HepG2 (cell line): Measurements from ENCODE around the gene GDAP1L1. TPM values are rescaled to one million over a fixed set of nuclear protein-coding genes. Genes with fewer than 3 reads are reported as not detected.

Experiments used
- AFF4 ChIP-seq: sonication (generic); formaldehyde crosslinking; IDR thresholded peaks from 2 replicates; pipeline ENCODE4 v1.4.0; 2020; ENCODE audit warnings: missing genetic modification reagents
- ARNTL ChIP-seq: sonication (generic); formaldehyde crosslinking; IDR thresholded peaks from 2 replicates; pipeline ENCODE4 v1.4.0; 2020; ENCODE audit warnings: mild to moderate bottlenecking, missing genetic modification reagents
- KLF11 ChIP-seq: IDR thresholded peaks from 2 replicates; pipeline ENCODE4 v1.6.1; 2016; ENCODE audit warnings: missing compliant biosample characterization
- MED13 ChIP-seq: sonication (generic); formaldehyde crosslinking; IDR thresholded peaks from 2 replicates; pipeline ENCODE4 v1.5.0; 2020; ENCODE audit warnings: missing genetic modification reagents
- NR2F1 ChIP-seq, 2 experiments: fragments of 450-650 bp in 1 of 2; formaldehyde crosslinking in 1 of 2; IDR thresholded peaks; 2 replicates each; pipeline versions ENCODE4 v1.5.0 to v1.6.1; 2016 to 2020; ENCODE audit warnings: mild to moderate bottlenecking in 1 of 2, missing compliant biosample characterization in 1 of 2, missing genetic modification reagents in 1 of 2, moderate library complexity in 1 of 2
- PITX1 ChIP-seq: sonication (generic); formaldehyde crosslinking; IDR thresholded peaks from 2 replicates; pipeline ENCODE4 v1.5.1; 2020; ENCODE audit warnings: mild to moderate bottlenecking, missing genetic modification reagents
- PTBP1 ChIP-seq: fragments of 200-400 bp; formaldehyde crosslinking; IDR thresholded peaks from 2 replicates; pipeline ENCODE4 v1.6.1; 2018; ENCODE audit warnings: low read length, low read depth; ENCODE audit not compliant: poor library complexity, severe bottlenecking
- SNAPC4 ChIP-seq: sonication (generic); formaldehyde crosslinking; IDR thresholded peaks from 2 replicates; pipeline ENCODE4 v1.4.0; 2020; ENCODE audit warnings: mild to moderate bottlenecking, missing genetic modification reagents
- TBL1XR1 ChIP-seq: fragments of 150-350 bp; IDR thresholded peaks from 2 replicates; pipeline ENCODE4 v1.6.1; 2014; ENCODE audit warnings: borderline replicate concordance, low read length; ENCODE audit not compliant: partially characterized antibody
- THAP7 ChIP-seq: sonication (generic); formaldehyde crosslinking; IDR thresholded peaks from 2 replicates; pipeline ENCODE4 v1.8.1; 2023; ENCODE audit warnings: mild to moderate bottlenecking, missing genetic modification reagents
- TRIM22 ChIP-seq: fragments of 450-650 bp; IDR thresholded peaks from 2 replicates; pipeline ENCODE4 v1.6.1; 2017
- ZBTB2 ChIP-seq: sonication (generic); formaldehyde crosslinking; IDR thresholded peaks from 2 replicates; pipeline ENCODE4 v1.8.0; 2022; ENCODE audit warnings: low read depth, missing genetic modification reagents
- ZNF556 ChIP-seq: sonication (generic); formaldehyde crosslinking; IDR thresholded peaks from 2 replicates; pipeline ENCODE4 v1.4.0; 2020; ENCODE audit warnings: mild to moderate bottlenecking, missing genetic modification reagents, borderline replicate concordance
- ZNF816 ChIP-seq: sonication (generic); formaldehyde crosslinking; IDR thresholded peaks from 2 replicates; pipeline ENCODE4 v1.8.0; 2022; ENCODE audit warnings: missing genetic modification reagents, mild to moderate bottlenecking, borderline replicate concordance
- ZNF878 ChIP-seq: sonication (generic); formaldehyde crosslinking; IDR thresholded peaks from 2 replicates; pipeline ENCODE4 v1.8.1; 2023; ENCODE audit warnings: mild to moderate bottlenecking, missing genetic modification reagents, moderate library complexity
- polyA plus RNA-seq, 8 experiments: library from polyadenylated mRNA; depleted of rRNA in 3 of 8; stranded (reverse) in 7 of 8; unstranded in 1 of 8; fragments of >200 nt; fragmentation: Illumina TruSeq in 4 of 8; extraction: Trizol in 4 of 8; gene quantifications; 2 replicates each; pipeline versions ENCODE4 v1.2.1 to v1.2.3, GENCODE V29; 2011 to 2016; ENCODE audit warnings: low read depth in 4 of 8, missing spikeins in 1 of 8, mixed read lengths in 1 of 8; ENCODE audit not compliant: insufficient read depth in 1 of 8
- total RNA-seq, 5 experiments: library from RNA; depleted of rRNA; stranded (reverse); fragments of >200 nt; fragmentation: Illumina TruSeq; extraction: Trizol; gene quantifications; 2 replicates each; pipeline ENCODE4 v1.2.3, GENCODE V29; 2016; ENCODE audit warnings: low read depth in 1 of 5

The GDAP1L1 gene
- total and polyA plus RNA-seq, 2 of the 13 experiments (the other 11 are each of a cell fraction or from before 2014, with no cell fraction given), result 0.04 TPM; not detected in 1

- TF ChIP-seq AFF4, result no peak
- peak; percentile 4; the same call in 1 of the 2 replicates for TF ChIP-seq THAP7 (CRISPR knock-in tag)
- no peak for TF ChIP-seq TBL1XR1
- peak; percentile 70; the same call in 1 of the 2 replicates for TF ChIP-seq ZNF556
- TF ChIP-seq MED13 (CRISPR knock-in tag), result no peak
- TF ChIP-seq ZNF816 (CRISPR knock-in tag), result no peak
- no peak for TF ChIP-seq ZBTB2
- TF ChIP-seq KLF11 (CRISPR knock-in tag), result no peak
- TF ChIP-seq PITX1 (CRISPR knock-in tag), result no peak; the same call in 1 of the 2 replicates
- no peak for TF ChIP-seq ZNF878 (CRISPR knock-in tag)
- TF ChIP-seq ARNTL (CRISPR knock-in tag), result no peak
- no peak for TF ChIP-seq NR2F1 (CRISPR knock-in tag; IDR thresholded peaks at IDR 0.05)
- no peak; the same call in none of the 2 replicates for TF ChIP-seq SNAPC4 (CRISPR knock-in tag)
- no peak for TF ChIP-seq TRIM22
- TF ChIP-seq PTBP1, result no peak
Observed at GRCh38 chr20:44211177-44212039, 35.7 kb upstream of the GDAP1L1 start (continued).
